NK-92 (cell line): ENCODE measurements around the gene CLHC1.
"Not testable (repeated sequence)": the region's sequence is repeated elsewhere in the genome, so short reads cannot be mapped to it uniquely, and the experiment has no call there.

Source experiments
- DNase-seq: peaks from one replicate; lab custom pipeline; 2025; ENCODE audit not compliant: unreplicated experiment; lab: John Stamatoyannopoulos, UW

CLHC1 gene

DNA sequence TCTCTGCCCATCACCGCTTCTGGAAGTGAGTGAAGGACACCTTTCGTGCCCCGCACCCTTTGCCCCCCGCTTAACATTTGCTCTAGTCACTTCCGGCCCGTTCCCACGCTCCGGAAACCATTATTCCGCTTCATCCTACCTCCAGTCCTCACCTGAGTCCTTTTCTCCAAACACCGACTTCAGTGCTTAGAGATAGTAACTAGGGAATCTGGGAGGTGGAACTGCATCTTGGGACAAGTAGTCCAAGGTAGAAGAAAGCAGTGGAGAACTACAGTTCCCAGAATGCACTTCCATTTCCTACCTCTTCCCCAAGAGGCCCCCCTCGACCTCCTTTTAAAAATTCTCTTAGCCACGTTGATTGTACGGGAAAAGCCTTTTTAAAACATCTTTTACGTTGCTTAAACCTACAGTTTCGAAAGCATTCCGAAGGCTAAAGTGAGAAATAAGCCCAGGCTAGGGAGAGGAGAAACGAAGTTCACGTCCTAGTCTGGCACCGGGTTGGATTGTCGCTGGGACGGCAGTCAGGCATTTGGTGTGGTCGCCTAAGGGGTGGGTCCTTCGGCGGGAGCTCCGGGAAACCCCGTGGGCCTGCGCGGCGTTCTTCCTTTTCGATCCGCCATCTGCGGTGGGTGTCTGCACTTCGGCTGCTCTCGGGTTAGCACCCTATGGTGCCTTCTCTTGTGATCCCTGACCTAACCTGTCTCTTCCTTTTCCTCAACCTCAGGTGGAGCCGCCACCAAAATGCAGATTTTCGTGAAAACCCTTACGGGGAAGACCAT lies at the start of gene CLHC1, which contains the start of gene RPS27A:
CLHC1 (minus strand) TSS at position 210 of the 779 bp plus-strand sequence. CDS start 9,882 bp downstream, outside the sequence.
RPS27A (plus strand) TSS at position 605 of the 779 bp plus-strand sequence; CDS start at position 742, 137 bp downstream.
- peak; percentile 30 for DNase-seq

- DNase-seq: not testable (repeated sequence)
These were observed 48.9 kb upstream of the CLHC1 start for GRCh38 chr2:55280851-55281546.

GRCh38 chr2:55279859-55280424 lies 47.8 kb upstream of the CLHC1 start:
- not testable (repeated sequence) for DNase-seq

DNA sequence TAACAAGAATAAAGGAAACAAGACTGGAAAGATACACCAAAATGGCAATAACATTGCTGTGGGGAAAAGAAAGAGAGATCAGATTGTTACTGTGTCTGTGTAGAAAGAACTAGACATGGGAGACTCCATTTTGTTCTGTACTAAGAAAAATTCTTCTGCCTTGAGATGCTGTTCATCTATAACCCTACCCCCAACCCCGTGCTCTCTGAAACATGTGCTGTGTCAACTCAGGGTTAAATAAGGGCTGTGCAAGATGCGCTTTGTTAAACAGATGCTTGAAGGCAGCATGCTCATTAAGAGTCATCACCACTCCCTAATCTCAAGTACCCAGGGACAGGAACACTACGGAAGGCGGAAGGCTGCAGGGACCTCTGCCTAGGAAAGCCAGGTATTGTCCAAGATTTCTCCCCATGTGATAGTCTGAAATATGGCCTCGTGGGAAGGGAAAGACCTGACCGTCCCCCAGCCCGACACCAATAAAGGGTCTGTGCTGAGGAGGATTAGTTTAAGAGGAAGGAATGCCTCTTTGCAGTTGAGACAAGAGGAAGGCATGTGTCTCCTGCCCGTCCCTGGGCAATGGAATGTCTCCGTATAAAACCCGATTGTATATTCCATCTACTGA lies 47.2 kb upstream of the CLHC1 start:
- not testable (repeated sequence) for DNase-seq

GRCh38 chr2:55277310-55277709 lies 45.2 kb upstream of the CLHC1 start:
- DNase-seq: no peak

GRCh38 chr2:55274346-55274745 lies 42.3 kb upstream of the CLHC1 start:
- not testable (repeated sequence) for DNase-seq

DNA sequence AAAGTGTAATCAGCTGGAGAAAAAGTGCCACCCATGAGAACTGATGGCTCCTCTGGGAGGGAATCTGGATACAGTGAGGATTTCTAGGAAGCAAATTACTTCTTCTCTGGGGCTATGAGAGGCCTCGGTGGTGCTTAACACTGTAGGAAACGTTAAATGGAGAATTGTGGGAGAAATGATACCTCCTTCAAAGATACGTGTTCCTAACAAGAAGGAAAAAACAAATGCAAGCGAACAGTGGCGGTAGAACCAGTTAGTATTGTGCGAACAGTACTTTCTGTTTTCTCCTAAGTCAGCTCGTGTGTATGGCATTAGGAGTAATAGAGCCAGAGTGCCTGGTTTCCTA lies 37.5 kb upstream of the CLHC1 start:
- no peak for DNase-seq

DNA sequence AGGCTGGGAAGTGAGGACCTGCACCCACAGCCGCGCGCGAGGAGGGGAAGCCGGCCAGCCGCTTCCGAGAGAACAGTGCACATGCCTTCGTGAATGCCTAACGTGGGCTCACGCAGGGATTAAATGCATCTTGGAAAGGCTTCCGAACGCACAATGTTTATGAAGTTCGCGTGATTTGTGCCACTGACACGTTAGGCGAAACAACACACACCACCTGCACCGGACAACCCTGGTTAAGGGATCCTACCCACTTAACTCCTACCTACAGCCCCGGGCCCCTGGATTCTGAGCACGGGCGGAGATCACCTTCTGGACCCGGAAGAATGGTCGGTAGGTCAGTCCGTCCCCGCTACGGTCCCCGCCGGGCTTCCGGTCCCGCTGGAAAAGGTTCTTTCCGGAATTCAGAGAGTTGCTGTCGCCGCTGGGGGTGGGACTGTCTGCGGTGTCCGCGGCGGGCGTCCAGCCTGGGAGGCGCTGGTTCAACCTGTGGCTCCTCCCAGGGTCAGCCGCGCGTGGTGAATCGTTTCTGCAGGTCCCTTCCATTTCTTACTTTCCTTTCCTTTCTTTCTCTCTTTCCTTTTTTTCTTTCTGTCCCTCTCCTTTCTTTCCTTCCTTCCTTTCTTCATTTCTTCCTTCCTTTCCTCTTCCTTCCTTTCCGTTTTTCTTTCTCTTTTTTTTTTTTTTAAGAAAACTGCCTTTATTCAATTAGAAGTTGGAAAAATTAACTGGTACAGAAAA lies 37.0 kb upstream of the CLHC1 start, which contains the start of gene MTIF2:
MTIF2 (minus strand) TSS at position 325 of the 738 bp plus-strand sequence. CDS start 5,373 bp downstream, outside the sequence.
- DNase-seq: peak; percentile 35

DNA sequence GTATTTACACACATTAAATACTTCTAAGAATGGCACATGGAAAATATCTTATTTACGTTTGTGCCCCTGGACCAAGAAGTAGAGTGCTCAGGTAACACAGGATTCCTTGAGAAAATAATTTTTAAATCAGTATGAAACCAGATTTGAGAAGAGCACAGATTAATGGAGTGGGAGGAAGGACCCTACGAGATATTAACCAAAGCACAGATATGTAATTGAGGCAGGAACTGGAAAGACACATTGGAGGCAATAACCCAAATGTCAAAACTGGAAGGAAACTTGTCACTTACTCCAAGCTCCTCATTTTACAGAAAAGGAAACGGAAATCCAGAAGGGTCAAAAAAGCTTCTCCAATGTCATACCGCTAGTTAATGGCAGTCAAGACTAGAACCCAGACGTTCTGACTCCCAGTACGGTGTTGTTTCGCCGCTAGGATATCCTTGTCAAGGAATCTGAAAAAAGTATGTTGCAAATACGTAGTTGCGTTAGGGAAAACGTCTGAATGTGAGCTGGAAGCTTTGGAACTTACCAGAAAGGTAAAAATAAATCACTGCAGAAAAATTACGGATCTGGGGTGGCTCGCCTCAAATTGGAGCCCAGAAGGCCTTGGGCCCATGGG lies 36.3 kb upstream of the CLHC1 start:
- DNase-seq: no peak

DNA sequence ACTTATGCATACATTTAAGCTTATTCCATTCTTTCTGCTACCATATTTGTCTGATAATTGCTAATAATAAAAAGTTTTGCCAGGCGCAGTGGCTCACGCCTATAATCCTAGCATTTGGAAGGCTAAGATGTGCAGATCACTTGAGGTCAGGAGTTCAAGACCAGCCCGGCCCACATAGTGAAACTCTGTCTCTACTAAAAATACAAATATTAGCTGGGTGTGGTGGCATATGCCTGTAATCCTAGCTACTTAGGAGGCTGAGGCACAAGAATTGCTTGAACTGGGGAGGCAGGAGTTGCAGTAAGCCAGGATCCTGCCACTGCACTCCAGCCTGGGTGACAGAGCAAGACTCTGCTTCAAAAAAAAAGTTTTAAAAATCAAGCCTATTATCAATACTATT lies 27.5 kb upstream of the CLHC1 start:
- not testable (repeated sequence) for DNase-seq

DNA sequence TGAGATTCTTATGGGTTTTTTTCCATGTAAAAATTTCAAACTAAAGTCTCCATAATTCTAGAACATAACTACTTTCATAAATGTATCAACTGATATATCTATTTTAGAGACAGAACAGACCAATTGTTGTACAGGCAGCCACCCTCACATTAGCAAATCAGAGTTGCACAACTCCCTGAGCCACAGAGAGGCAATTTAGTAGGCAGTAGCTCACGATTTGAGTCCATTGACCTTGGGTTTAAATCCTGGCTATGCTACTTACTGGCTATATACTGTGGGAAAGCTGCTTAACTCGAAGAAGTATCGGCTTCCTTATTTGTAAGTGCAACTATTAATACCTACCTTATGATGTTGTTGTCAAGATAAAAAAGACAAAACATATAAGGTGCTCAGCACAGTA lies 20.7 kb upstream of the CLHC1 start:
- no peak for DNase-seq

DNA sequence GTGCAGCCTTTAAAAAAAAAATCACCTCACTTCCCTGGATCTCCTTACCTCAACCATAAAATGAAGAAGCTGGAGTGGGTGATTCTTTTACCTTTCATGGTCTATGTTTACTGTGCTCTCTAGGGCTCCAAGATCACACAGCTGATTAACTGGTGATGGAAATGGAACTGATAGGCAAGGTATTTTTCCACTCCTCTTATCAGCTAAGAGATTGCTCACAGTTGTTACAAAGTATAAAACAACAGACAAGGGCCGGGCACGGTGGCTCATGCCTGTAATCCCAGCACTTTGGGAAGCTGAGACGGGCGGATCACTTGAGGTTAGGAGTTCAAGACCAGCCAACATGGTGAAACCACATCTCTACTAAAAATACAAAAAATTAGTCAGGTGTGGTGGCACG lies 14.9 kb upstream of the CLHC1 start:
- no peak for DNase-seq

GRCh38 chr2:55245411-55245810 lies 13.3 kb upstream of the CLHC1 start:
- DNase-seq: no peak

DNA sequence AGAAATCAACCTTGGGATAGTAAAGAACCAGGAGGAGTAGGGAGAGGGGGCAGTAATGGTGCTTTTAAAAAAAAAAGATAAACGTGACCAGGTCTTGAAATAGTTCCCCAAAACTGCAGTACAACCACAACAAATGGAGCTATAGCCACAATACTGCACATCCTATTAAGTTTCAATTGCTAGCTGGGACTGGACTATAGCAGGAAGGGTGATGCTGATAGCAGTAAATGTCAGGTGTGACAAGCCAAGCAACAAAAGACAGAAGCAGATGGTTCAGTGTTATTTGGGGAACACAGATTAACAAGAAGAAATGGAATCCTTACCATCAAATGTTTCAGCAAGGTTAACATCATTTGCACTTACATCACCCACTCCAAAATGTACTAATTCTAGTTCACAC lies 10.5 kb upstream of the CLHC1 start:
- no peak for DNase-seq

DNA sequence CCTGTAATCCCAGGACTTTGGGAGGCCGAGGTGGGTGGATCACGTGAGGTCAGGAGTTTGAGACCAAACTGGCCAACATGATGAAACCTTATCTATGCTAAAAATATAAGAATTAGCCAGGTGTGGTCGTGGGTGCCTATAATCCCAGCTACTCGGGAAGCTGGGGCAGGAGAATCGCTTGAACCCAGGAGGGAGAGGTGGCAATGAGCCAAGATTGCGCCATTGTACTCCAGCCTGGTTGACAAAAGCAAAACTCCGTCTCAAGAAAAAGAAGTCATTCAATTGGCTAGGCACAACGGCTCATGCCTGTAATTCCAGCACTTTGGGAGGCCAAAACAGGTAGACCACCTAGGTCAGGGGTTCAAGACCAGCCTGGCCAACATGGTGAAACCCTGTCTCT lies 9.5 kb upstream of the CLHC1 start:
- not testable (repeated sequence) for DNase-seq

GRCh38 chr2:55239656-55240222 lies 7.6 kb upstream of the CLHC1 start:
- DNase-seq: no peak

GRCh38 chr2:55236992-55237543 lies 5.0 kb upstream of the CLHC1 start:
- no peak for DNase-seq

GRCh38 chr2:55235724-55236538 lies 3.8 kb upstream of the CLHC1 start:
- DNase-seq: no peak

- DNase-seq: no peak
These were observed 1.5 kb upstream of the CLHC1 start for GRCh38 chr2:55233658-55233940.
